H1 (cell line): ENCODE results near the gene PEX14. TPM values are rescaled to one million over a fixed set of nuclear protein-coding genes. Genes with fewer than 3 reads are reported as not detected.
A peak's percentile ranks its signal among the peaks of the same experiment; 100 is the strongest.

Experiments
- CTCF ChIA-PET: fragments of 300-600 bp; sonication (Branson Sonifier 250); formaldehyde crosslinking; loops from one replicate; lab custom pipeline; 2021; ENCODE audit not compliant: partially characterized antibody; lab: Charles Lee
- POLR2A ChIA-PET: fragments of 300-600 bp; sonication (Branson Sonifier 250); formaldehyde crosslinking; loops from one replicate; lab custom pipeline; 2021; ENCODE audit warnings: inconsistent platforms; ENCODE audit not compliant: partially characterized antibody; lab: Charles Lee
- DNase-seq, 2 experiments: peaks; one replicate each; pipeline versions ENCODE4 v3.0.0 to v3.0.0-alpha.2; 2010 to 2022; ENCODE audit warnings: low spot score in 2 of 2, low read depth in 1 of 2, mixed read lengths in 1 of 2
- FAIRE-seq: peaks from 2 replicates; lab custom pipeline; 2011; peaks lifted over from hg19 to GRCh38; lab: Jason Lieb, UNC
- H2AFZ ChIP-seq: 2 replicates; pipeline ENCODE4 v1.8.1; 2012; ENCODE audit warnings: low read length, inconsistent platforms
- H2AK5ac ChIP-seq: 2 replicates; pipeline ENCODE4 v1.6.1; 2013; ENCODE audit warnings: low read depth, low read length
- H2BK120ac ChIP-seq: replicated peaks from 2 replicates; pipeline ENCODE3; 2013; ENCODE audit warnings: low read depth, low read length, inconsistent platforms
- H2BK12ac ChIP-seq: 2 replicates; pipeline ENCODE4 v1.6.1; 2013; ENCODE audit warnings: low read depth, low read length
- H2BK15ac ChIP-seq: 2 replicates; pipeline ENCODE4 v1.6.1; 2013; ENCODE audit warnings: low read length
- H2BK20ac ChIP-seq: 2 replicates; pipeline ENCODE4 v1.6.1; 2013; ENCODE audit warnings: low read length
- H2BK5ac ChIP-seq: 2 replicates; pipeline ENCODE4 v1.6.1; 2013; ENCODE audit warnings: low read depth, low read length
- H3K14ac ChIP-seq: 2 replicates; pipeline ENCODE4 v1.6.1; 2013; ENCODE audit warnings: inconsistent platforms; ENCODE audit not compliant: insufficient read length
- H3K18ac ChIP-seq: 2 replicates; pipeline ENCODE4 v1.6.1; 2013; ENCODE audit warnings: low read length; ENCODE audit errors: extremely low read depth
- H3K23ac ChIP-seq: 2 replicates; pipeline ENCODE4 v1.6.1; 2013; ENCODE audit warnings: inconsistent platforms; ENCODE audit not compliant: insufficient read length
- H3K23me2 ChIP-seq: 2 replicates; pipeline ENCODE4 v1.6.1; 2013; ENCODE audit warnings: low read depth, low read length
- H3K27ac ChIP-seq: 2 replicates; pipeline ENCODE4 v1.6.1; 2011; ENCODE audit warnings: low read depth, low read length, inconsistent platforms
- H3K27me3 ChIP-seq, 4 experiments: replicated peaks in 1 of 4; 1 replicate in 1 of 4; 2 replicates in 3 of 4; pipeline versions ENCODE4 v1.6.1 to v1.8.1; 2011 to 2013; ENCODE audit warnings: low read length in 3 of 4, mild to moderate bottlenecking in 3 of 4, inconsistent platforms in 2 of 4, mixed read lengths in 2 of 4, moderate library complexity in 1 of 4; ENCODE audit not compliant: control insufficient read depth in 3 of 4, insufficient read depth in 3 of 4; ENCODE audit errors: extremely low read depth in 1 of 4
- H3K36me3 ChIP-seq, 4 experiments: 2 replicates each; pipeline versions ENCODE4 v1.6.1 to v1.8.1; 2011 to 2013; ENCODE audit warnings: mild to moderate bottlenecking in 4 of 4, low read length in 3 of 4, moderate library complexity in 2 of 4, control low read depth in 1 of 4, inconsistent platforms in 1 of 4; ENCODE audit not compliant: insufficient read depth in 4 of 4, control insufficient read depth in 2 of 4
- H3K4ac ChIP-seq: replicated peaks from 2 replicates; pipeline ENCODE3; 2013; ENCODE audit warnings: low read length, low read depth, mixed read lengths, inconsistent platforms; ENCODE audit not compliant: insufficient read length
- H3K4me1 ChIP-seq, 4 experiments: replicated peaks in 1 of 4; 1 replicate in 1 of 4; 2 replicates in 3 of 4; pipeline versions ENCODE4 v1.6.1 to v1.8.1; 2011 to 2013; ENCODE audit warnings: low read length in 3 of 4, inconsistent platforms in 2 of 4, mixed read lengths in 1 of 4; ENCODE audit not compliant: insufficient read depth in 4 of 4, control insufficient read depth in 3 of 4
- H3K4me2 ChIP-seq, 2 experiments: 2 replicates each; pipeline versions ENCODE4 v1.6.1 to v1.8.1; 2011 to 2013; ENCODE audit warnings: low read depth in 2 of 2, low read length in 2 of 2, control low read depth in 1 of 2, inconsistent platforms in 1 of 2, mild to moderate bottlenecking in 1 of 2; ENCODE audit not compliant: insufficient read depth in 1 of 2
- H3K4me3 ChIP-seq, 4 experiments: fragments of 200-600, 300-600 bp in 1 of 4; sonication (generic), shearing (Covaris generic), sonication (Bioruptor Twin) in 1 of 4; 2 replicates each; pipeline versions ENCODE4 v1.5.1 to v1.8.1; 2011 to 2016; ENCODE audit warnings: low read length in 4 of 4, low read depth in 3 of 4, control low read depth in 2 of 4, inconsistent platforms in 2 of 4, mild to moderate bottlenecking in 2 of 4, mixed read lengths in 1 of 4, moderate library complexity in 1 of 4; ENCODE audit not compliant: insufficient read depth in 2 of 4; ENCODE audit errors: extremely low read depth in 1 of 4
- H3K56ac ChIP-seq: replicated peaks from 2 replicates; pipeline ENCODE3; 2013; ENCODE audit warnings: low read depth, mild to moderate bottlenecking, mixed read lengths, low read length, inconsistent platforms; ENCODE audit not compliant: insufficient read length
- H3K79me1 ChIP-seq: 2 replicates; pipeline ENCODE4 v1.6.1; 2013; ENCODE audit warnings: low read depth, low read length, control low read depth
- H3K79me2 ChIP-seq, 2 experiments: 2 replicates each; pipeline versions ENCODE4 v1.6.1 to v1.8.1; 2012 to 2013; ENCODE audit warnings: low read length in 2 of 2, mild to moderate bottlenecking in 2 of 2, inconsistent platforms in 1 of 2; ENCODE audit not compliant: insufficient read depth in 2 of 2, control insufficient read depth in 1 of 2
- H3K9ac ChIP-seq, 4 experiments: replicated peaks in 1 of 4; 1 replicate in 1 of 4; 2 replicates in 3 of 4; pipeline versions ENCODE4 v1.6.1 to v1.8.1; 2011 to 2013; ENCODE audit warnings: low read depth in 3 of 4, low read length in 3 of 4, control low read depth in 2 of 4, mild to moderate bottlenecking in 2 of 4, moderate library complexity in 2 of 4, inconsistent platforms in 1 of 4; ENCODE audit errors: extremely low read depth in 1 of 4
- H3K9me3 ChIP-seq, 2 experiments: 2 replicates each; pipeline versions ENCODE4 v1.6.1 to v1.8.1; 2012 to 2013; ENCODE audit warnings: mild to moderate bottlenecking in 2 of 2, moderate library complexity in 2 of 2, control low read depth in 1 of 2, inconsistent platforms in 1 of 2, low read depth in 1 of 2, low read length in 1 of 2, mixed read lengths in 1 of 2; ENCODE audit not compliant: insufficient read depth in 2 of 2
- H4K20me1 ChIP-seq, 2 experiments: replicated peaks in 1 of 2; 2 replicates each; pipeline versions ENCODE3 to v1.8.1; 2011 to 2013; ENCODE audit warnings: inconsistent platforms in 2 of 2, low read length in 2 of 2, mild to moderate bottlenecking in 1 of 2; ENCODE audit not compliant: insufficient read depth in 2 of 2, control insufficient read depth in 1 of 2
- H4K5ac ChIP-seq: 2 replicates; pipeline ENCODE4 v1.6.1; 2013; ENCODE audit warnings: low read length, low read depth, mixed read lengths, inconsistent platforms; ENCODE audit not compliant: insufficient read length
- H4K8ac ChIP-seq: 2 replicates; pipeline ENCODE4 v1.8.0; 2013; ENCODE audit warnings: mild to moderate bottlenecking, moderate library complexity, low read length, inconsistent platforms; ENCODE audit not compliant: insufficient read depth; ENCODE audit errors: extremely low read depth
- H4K91ac ChIP-seq: replicated peaks from 2 replicates; pipeline ENCODE3; 2013; ENCODE audit warnings: low read length, mixed read lengths, inconsistent platforms; ENCODE audit not compliant: insufficient read length
- CTBP2 ChIP-seq: IDR thresholded peaks from 2 replicates; pipeline ENCODE4 v1.7.0; 2011; ENCODE audit warnings: borderline replicate concordance, mild to moderate bottlenecking, moderate library complexity, mixed read lengths, low read length; ENCODE audit not compliant: insufficient read depth, insufficient read length
- HDAC6 ChIP-seq: IDR thresholded peaks from one replicate; pipeline ENCODE4 v1.7.1; 2012; ENCODE audit warnings: low read depth, mild to moderate bottlenecking, inconsistent platforms, low read length, moderate library complexity
- KDM5A ChIP-seq: fragments of 200-600 bp; IDR thresholded peaks from 2 replicates; pipeline ENCODE4 v1.7.1; 2012; ENCODE audit warnings: mild to moderate bottlenecking, low read length, inconsistent platforms, mixed read lengths
- NANOG ChIP-seq: IDR thresholded peaks from 2 replicates; pipeline ENCODE4 v1.6.1; 2011; ENCODE audit warnings: low read length, low read depth, mild to moderate bottlenecking, inconsistent platforms; ENCODE audit not compliant: insufficient read depth, poor library complexity, severe bottlenecking
- RBBP5 ChIP-seq: IDR thresholded peaks from 2 replicates; pipeline ENCODE4 v1.7.1; 2012; ENCODE audit warnings: low read depth, mild to moderate bottlenecking, inconsistent platforms, low read length, moderate library complexity, borderline replicate concordance
- RXRA ChIP-seq: IDR thresholded peaks from 2 replicates; pipeline ENCODE4 v1.6.1; 2011; ENCODE audit warnings: low read depth, mild to moderate bottlenecking, low read length, moderate library complexity; ENCODE audit not compliant: insufficient read depth
- SP2 ChIP-seq: IDR thresholded peaks from 2 replicates; pipeline ENCODE4 v1.6.1; 2012; ENCODE audit warnings: mild to moderate bottlenecking, low read length, inconsistent platforms
- SRF ChIP-seq: IDR thresholded peaks from 2 replicates; pipeline ENCODE4 v1.6.1; 2011; ENCODE audit warnings: mild to moderate bottlenecking, low read depth, low read length, moderate library complexity
- YY1 ChIP-seq: IDR thresholded peaks from 2 replicates; pipeline ENCODE4 v1.6.1; 2011; ENCODE audit warnings: low read depth, mild to moderate bottlenecking, low read length
- ZNF274 ChIP-seq: IDR thresholded peaks from 2 replicates; pipeline ENCODE4 v1.7.0; 2012; ENCODE audit warnings: low read length, borderline replicate concordance; ENCODE audit errors: extremely low read depth
- WGBS, 2 experiments: shearing (Covaris generic) in 1 of 2; methylation state at CpG; one replicate each; pipeline versions ENCODE4 v1.1.6 to v1.1.7; 2013 to 2015; ENCODE audit warnings: low lambda C conversion rate in 2 of 2, mixed read lengths in 2 of 2, inconsistent platforms in 1 of 2, low coverage in 1 of 2, missing lambda C conversion rate in 1 of 2; ENCODE audit not compliant: insufficient replicate concordance in 2 of 2, insufficient coverage in 1 of 2, insufficient read length in 1 of 2; ENCODE audit errors: extremely low coverage in 1 of 2, missing lambda C conversion rate in 1 of 2; 5-methylcytosine and 5-hydroxymethylcytosine counted together
- polyA plus RNA-seq, 7 experiments: library from polyadenylated mRNA; depleted of rRNA in 3 of 7; stranded (reverse) in 5 of 7; unstranded in 2 of 7; fragments of >200 nt in 5 of 7; fragments of 200-250 nt in 2 of 7; gene quantifications; 1 replicate in 5 of 7; 2 replicates in 1 of 7; 4 replicates in 1 of 7; pipeline versions ENCODE4 v1.2.1 to v1.2.3, GENCODE V29; 2011 to 2013; ENCODE audit warnings: missing spikeins in 2 of 7, mixed read lengths in 2 of 7
- total RNA-seq: library from RNA; stranded (reverse); fragmentation: NEBNext Ultra II Directional; extraction: Animal tissue kit (Norgen Biotek cat#: 25700); gene quantifications from 2 replicates; pipeline ENCODE4 v1.2.1, GENCODE V29; 2021

The PEX14 gene
- total and polyA plus RNA-seq, 2 of the 8 experiments (the other 6 are each of a cell fraction or from before 2014, with no cell fraction given), result 13.0 to 19.8 TPM

GRCh38 chr1:10449751-10450150 lies 25.0 kb upstream of the PEX14 start, which contains the start of gene CORT:
Gene CORT (plus strand): TSS chr1:10450031. CDS start chr1:10450224, 193 bp downstream.
- Histone ChIP-seq H2BK15ac (peak within 1 kb of the TSS; percentile 14; the same call in 1 of the 2 replicates), H3K79me1 (no peaks in the 10 kb centered on the region), H2AFZ (no peak within 1 kb of the TSS), H2BK5ac (peak within 1 kb of the TSS; percentile 6; the same call in 1 of the 2 replicates), H3K79me2 (no peaks in the 10 kb centered on the region), H4K91ac (no peak within 1 kb of the TSS), H3K4me3 (no peak within 1 kb of the TSS), H4K8ac (peak within 1 kb of the TSS; percentile 82; the same call in 1 of the 2 replicates), H4K20me1 (peaks cover 0 to 4% of the 10 kb centered on the region in 2 experiments), H3K14ac (no peak within 1 kb of the TSS), H3K36me3 (peaks cover 0 to 2% (median 0%) of the 10 kb centered on the region in 4 experiments; a peak in 1 of 8 replicates), H3K4ac (no peak within 1 kb of the TSS), H2BK20ac (no peak within 1 kb of the TSS), H3K9me3 (no peaks in the 10 kb centered on the region), H4K5ac (no peak within 1 kb of the TSS), H3K23me2 (no peaks in the 10 kb centered on the region), H3K56ac (no peak within 1 kb of the TSS), H2BK120ac (no peak within 1 kb of the TSS), H3K27me3 (no peaks in the 10 kb centered on the region), H3K4me1 (peaks cover 0 to 9% (median 5%) of the 10 kb centered on the region in 4 experiments; a peak in 5 of 7 replicates), H3K23ac (no peak within 1 kb of the TSS), H3K18ac (no peak within 1 kb of the TSS), H3K9ac (no peak within 1 kb of the TSS), H3K4me2 (no peak within 1 kb of the TSS), H2BK12ac (no peak within 1 kb of the TSS), H3K27ac (no peak within 1 kb of the TSS), H2AK5ac (no peak within 1 kb of the TSS)
- no peak for TF ChIP-seq RBBP5
- TF ChIP-seq YY1, result no peak
- no peak for TF ChIP-seq CTBP2
- no peak for TF ChIP-seq RXRA
- TF ChIP-seq ZNF274, result no peak
- TF ChIP-seq HDAC6, result no peak
- no peak for TF ChIP-seq NANOG
- TF ChIP-seq KDM5A, result no peak
- no peak for TF ChIP-seq SRF
- TF ChIP-seq SP2, result no peak
- 93% methylated on average over 10 of the region's 10 CpGs; no CpG with 5 or more reads in 1 of the 2 experiments for WGBS, 2 experiments
- FAIRE-seq (no peak), DNase-seq (no peak)
- POLR2A ChIA-PET, result interaction anchor here (0.8 to 2.5 kb wide), 8 partner anchors 10 to 44 kb away, joined by 3 to 29 read pairs (median 4); partner anchors contain the start of genes CENPS and PEX14
- CTCF ChIA-PET, result interaction anchor here (0.7 to 2.0 kb wide), 4 partner anchors 13 to 57 kb away, joined by 3 to 12 read pairs (median 4); no protein-coding TSS in a partner anchor
